GM12878 (cell line): Measurements from ENCODE around the gene ZFR.

Source experiments
- CEBPB ChIP-seq, 2 experiments: fragments of 150-350 bp in 1 of 2; IDR thresholded peaks; 2 replicates each; pipeline ENCODE4 v1.6.1; 2012 to 2014; ENCODE audit warnings: low read depth in 2 of 2, low read length in 2 of 2, borderline replicate concordance in 1 of 2, inconsistent platforms in 1 of 2
- CTCF ChIP-seq, 3 experiments: IDR thresholded peaks in 2 of 3; conservative IDR thresholded peaks in 1 of 3; 2 replicates each; pipeline ENCODE4 v1.5.1; 2011; ENCODE audit warnings: low read depth in 3 of 3, low read length in 3 of 3, mild to moderate bottlenecking in 3 of 3, control low read depth in 2 of 3, moderate library complexity in 2 of 3, inconsistent platforms in 1 of 3, mixed read lengths in 1 of 3; ENCODE audit not compliant: control insufficient read depth in 2 of 3, insufficient read depth in 1 of 3; ENCODE audit errors: extremely low read depth in 1 of 3
- PBX3 ChIP-seq: IDR thresholded peaks from 2 replicates; pipeline ENCODE4 v1.6.1; 2011; ENCODE audit warnings: mild to moderate bottlenecking, low read depth, low read length, moderate library complexity; ENCODE audit not compliant: insufficient replicate concordance
- SIX5 ChIP-seq: IDR thresholded peaks from 2 replicates; pipeline ENCODE4 v1.6.1; 2011; ENCODE audit warnings: mild to moderate bottlenecking, low read depth, low read length, moderate library complexity; ENCODE audit not compliant: severe bottlenecking

DNA sequence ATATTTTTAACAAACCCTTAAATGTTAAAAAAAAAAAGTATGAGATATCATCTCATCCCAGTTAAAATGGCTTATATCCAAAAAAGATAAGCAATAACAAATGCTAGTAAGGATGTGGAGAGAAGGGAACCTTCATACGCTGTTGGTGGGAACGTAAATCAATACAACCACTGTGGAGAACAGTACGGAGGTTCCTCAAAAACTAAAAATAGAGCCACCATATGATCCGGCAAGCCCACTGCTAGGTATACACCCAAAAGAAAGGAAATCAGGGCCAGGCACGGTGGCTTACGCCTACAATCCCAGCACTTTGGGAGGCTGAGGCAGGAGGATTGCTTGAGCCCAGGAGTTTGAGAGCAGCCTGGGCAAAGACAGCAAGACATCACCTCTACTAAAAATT is 134.8 kb downstream of the ZFR start:
- TF ChIP-seq CTCF (IDR thresholded peaks at IDR 0.05 in 2 of 3, conservative IDR thresholded peaks at IDR 0.05 in 1 of 3; ENCODE audit: control insufficient read depth in 2 of 3, extremely low read depth in 1 of 3, insufficient read depth in 1 of 3, low read depth in 3 of 3, low read length in 3 of 3) (no peak), PBX3 (no peak), SIX5 (no peak), CEBPB (IDR thresholded peaks at IDR 0.05; ENCODE audit: borderline replicate concordance in 1 of 2, low read depth in 2 of 2, low read length in 2 of 2) (no peak)
